CD4-positive, alpha-beta T cell treated with Interleukin-6 for 4 hours (primary cell): Measurements from ENCODE around the gene NSF.
"Not testable (repeated sequence)": the region's sequence is repeated elsewhere in the genome, so short reads cannot be mapped to it uniquely, and the experiment has no call there.

Experiments
- DNase-seq: peaks from one replicate; pipeline ENCODE4 v3.0.0-alpha.2; 2020; ENCODE audit warnings: mixed read lengths

Gene NSF

DNA sequence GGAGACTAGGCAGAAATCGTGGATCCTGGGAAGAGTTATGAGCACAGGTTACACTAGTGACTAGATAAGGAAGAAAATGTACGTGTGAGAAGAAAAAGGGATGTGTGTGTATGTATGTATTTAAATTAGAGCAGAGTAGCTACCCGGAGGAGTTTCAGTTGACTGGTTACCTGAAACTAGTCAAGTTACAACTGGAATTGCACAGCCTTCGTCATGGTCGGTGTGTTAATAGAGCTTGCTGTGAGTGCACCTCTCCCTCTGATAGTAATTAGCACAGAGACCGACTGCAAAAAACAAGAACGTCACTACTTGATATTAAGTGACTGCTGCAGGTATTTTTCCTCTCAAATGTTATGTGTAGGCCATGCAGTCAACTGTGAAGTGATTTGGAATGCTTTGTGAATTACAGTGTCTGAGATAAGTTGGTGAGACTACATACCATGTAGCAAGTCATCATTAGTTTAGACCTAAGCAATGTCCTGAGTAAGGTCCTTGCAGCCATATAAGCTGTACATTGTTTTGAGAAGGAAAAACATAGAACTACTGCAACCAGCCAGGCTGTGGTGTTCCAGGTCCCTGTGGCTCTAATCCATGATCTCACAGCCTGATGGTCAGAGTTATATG, 132.3 kb downstream of the NSF start:
- no peak for DNase-seq

DNA sequence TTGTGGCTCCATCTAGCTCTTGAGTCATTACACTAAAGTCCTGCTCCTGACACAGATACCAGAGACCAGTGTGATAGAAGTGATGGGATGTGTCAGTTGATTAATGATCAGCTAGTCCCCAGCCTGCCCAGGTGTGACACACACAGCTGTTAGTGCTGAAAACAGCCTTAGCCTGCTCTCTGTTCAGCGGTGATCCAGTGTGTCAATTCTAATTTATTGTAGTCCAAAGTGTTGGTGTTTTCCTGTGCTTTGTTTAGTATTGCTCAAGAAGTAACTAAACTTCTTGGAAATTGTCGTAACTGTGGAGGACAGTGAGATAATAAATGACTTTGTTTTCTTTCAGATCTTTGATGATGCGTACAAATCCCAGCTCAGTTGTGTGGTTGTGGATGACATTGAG, 135.7 kb downstream of the NSF start:
- no peak for DNase-seq

DNA sequence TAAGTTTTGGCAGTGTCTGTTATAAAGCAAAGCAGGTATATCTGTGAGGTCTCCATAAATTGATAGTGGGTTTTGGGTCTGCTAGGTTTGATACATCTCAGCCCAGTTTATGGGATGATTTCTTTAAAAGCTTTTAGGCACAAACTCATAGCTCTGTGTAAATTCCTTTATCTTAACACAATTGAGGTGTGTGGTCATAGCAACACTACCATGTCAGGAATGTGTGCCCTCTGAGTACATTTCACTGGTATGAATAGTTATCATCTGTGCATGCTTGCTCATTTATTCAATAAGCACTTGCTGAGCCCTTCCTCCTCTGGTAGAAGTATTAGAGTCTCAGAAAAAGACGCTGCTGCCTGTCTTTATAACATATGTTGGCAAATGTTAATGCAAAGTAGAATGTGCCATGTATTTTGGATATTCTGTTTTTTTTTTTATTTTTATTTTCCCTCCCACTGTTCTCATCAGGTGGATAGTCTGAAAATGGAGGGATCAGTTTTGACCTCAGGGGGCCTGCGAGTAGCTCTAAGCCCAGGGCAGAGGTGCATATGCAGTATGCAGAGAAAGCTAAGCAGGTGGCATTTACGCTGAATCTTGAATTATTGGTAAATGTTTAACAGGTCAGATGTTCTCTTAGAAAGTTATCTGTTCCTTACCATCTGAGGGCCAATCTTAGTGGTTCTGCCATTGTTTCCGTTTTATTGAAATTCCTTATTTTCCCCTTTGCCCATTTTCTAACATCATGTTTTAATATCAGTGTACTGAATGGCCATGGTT, 137.3 kb downstream of the NSF start:
- DNase-seq: no peak

DNA sequence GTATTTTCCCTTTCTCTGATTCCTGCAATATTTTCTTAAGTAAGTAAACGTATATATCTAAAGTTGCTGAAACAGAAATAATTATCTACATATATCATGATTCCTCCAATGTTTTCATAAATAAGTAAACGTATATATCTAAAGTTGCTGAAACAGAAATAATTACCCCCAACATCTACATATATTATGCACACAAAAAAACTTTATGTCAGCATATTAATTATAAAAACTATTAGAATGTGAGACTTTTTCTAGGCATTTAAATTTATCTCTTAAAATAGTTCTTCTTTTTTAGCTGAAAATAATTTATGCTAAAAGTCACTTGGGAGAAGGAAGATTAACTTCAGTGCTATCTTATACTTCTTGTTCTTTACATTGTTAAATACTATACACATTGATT, 139.6 kb downstream of the NSF start:
- no peak for DNase-seq

- no peak for DNase-seq
Observed at GRCh38 chr17:46730679-46731078, 140.2 kb downstream of the NSF start.

GRCh38 chr17:46732160-46732559, 141.7 kb downstream of the NSF start:
- DNase-seq: no peak

DNA sequence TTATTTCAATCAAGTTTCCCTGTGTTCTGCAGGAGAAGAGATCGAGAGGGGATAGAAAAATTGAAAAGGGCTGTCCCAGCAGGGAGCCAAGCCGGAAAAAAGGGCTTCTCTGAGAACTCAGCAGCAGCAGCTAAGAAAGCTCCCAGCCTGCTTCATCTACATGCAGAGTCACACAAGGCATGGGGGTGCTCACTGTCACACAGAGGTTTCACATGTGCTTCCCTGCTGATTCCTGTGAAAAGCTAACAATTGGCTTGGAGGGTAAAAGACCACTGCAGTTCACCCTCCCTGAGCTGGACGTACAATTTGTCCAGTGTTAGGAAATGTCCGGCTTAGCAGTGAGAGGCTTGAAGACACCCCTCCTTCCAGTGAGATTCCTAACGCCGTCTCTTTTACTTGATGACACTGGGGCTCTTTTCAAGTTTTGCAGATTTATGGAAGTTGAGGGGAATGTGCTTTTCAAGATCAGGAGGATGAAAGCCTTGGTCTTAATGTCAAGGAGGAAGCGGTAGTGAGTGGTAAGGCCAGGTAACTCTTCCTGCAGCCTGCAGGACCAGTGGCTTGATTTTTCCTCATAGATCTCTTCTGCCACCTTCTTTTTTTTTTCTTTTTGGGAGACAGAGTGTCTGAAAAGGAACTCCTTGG, 142.4 kb downstream of the NSF start:
- DNase-seq: no peak

DNA sequence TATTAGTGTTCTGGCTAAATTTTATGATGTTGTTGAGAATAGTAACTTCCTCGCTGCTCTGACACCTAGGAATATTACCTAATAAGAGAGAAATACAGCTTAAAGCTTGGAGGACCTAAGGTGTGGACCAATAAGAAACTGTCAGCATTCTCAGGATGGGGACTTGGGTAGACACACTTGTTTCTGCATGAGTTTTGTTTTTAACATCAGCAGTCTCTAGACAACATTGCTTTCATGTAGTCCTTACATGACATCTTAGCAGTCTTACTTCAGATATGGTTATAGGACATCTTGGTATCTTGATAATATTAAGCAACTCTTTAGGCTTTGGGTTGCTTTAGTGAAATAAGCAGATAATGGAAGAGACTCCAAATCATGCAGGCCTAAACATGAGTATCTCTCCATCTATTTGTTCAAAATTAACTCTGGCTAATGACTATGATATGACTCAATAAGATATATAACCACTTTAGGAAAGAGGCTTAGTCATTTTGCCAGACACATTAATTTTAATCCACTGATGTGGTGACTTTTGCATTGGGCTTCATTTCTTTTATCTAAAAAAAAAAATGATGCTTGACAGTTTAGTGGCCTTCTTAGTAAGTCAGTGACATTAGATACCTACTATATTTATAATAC, 143.5 kb downstream of the NSF start:
- DNase-seq: no peak

DNA sequence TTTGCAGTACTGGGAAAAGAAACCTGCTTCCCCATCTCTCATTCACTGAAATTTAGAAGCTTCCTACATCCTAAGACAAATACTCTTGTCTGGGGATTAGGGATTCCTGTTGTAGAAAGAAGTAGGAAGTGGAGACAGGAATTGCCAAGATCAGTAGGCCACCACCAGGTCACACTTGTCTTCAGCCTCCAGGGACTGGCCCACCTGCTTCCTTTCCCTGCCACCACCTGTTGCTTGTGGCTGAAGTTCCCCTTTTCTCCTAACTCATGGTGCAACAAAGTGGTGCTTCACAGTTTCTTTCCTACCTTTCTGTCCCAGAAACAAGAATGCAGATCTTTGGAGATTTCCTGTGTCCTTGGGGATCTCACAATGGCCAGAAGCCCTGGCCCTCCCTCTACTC, 145.6 kb downstream of the NSF start:
- DNase-seq: no peak

DNA sequence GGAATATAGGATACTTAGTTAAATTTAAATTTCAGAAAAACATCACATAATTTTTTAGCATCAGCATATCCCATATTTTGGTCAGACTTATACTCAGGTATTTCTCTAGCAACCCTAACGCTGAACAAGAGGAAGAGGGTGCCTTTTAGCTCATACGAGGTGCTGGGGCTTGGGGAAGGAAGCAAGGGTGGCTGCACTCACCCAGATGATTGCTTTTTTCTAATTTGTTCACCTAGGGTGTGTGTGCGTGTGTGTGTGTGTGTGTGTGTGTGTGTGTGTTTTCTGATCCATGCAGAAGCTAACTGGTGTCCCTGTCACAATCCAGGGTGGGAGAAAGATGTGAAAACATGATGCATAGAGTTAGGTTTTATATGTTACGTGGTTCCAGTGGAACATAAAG, 146.9 kb downstream of the NSF start:
- DNase-seq: no peak

DNA sequence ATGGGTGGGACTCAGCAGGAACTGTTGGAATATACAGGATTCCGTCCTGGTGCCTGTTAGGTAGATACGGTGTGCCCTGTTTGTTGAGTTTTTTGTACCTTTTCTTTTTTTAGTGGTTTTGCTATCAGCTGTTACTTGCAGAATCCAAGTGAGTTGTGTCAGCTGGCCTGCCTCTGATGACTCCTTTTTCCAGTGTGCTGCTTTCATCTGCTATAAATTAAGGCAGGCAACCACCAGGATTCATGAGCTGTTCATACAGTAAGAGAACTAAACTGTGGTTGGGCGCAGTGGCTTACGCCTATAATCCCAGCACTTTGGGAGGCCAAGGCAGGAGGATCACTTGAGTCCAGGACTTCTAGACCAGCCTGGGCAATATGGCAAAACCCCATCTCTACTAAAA, 148.1 kb downstream of the NSF start:
- DNase-seq: no peak

- no peak for DNase-seq
Observed at GRCh38 chr17:46739982-46740381, 149.5 kb downstream of the NSF start.

- no peak for DNase-seq
Observed at GRCh38 chr17:46741122-46741730, 150.8 kb downstream of the NSF start.

GRCh38 chr17:46742565-46743270, 152.2 kb downstream of the NSF start:
- no peak for DNase-seq

DNA sequence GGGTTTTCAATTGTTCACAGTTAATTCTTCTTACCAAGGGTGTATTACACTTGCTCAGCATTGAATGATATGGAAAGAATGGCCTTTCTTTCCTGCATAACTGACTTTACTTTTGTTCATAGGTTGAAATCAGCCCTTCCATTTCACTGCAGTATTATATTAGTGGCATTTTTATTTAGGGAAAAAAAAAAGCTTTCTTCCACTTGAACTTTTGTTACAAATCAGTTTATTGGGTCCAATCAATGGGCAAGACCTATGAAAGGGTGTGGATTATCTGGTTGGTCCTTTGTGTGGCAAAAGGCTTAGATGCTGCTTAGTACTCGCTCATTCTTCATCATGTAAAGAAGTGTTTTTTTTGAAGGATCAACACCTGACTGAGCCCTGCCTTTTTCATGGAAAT, 154.0 kb downstream of the NSF start:
- DNase-seq: no peak

- no peak for DNase-seq
Observed at GRCh38 chr17:46745376-46745775, 154.9 kb downstream of the NSF start.

GRCh38 chr17:46751425-46751824, 161.0 kb downstream of the NSF start:
- no peak for DNase-seq

GRCh38 chr17:46753776-46754175, 163.3 kb downstream of the NSF start:
- no peak for DNase-seq

DNA sequence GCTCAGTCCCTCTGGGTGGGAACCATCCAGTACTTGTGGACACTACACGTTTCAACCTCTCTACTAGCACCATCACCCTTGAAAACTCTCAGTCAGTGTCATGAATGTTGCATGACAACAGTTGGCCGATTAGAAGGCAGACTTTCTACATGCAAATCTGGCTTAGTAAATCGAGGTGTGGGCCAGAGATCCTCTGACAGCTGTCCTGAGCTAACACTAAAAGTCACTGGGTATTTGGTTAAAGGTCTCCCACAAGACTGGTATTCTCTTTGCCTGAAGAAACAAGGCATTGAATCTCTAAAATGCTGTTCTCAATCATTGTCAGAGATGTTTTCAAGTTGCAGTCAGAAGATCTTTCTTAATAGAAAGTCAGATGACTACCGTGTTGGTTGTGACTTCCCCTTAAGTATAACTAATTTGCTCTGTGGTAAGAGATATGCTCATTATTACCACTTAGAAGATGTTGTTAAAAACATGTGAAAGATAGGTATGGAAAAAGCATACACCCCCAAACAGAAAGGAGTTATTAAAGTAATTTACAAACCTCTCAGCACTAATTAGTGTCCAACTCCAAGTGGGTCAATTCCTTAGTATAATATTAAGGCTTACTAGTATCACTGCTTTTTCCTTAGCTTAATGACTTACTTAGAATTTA, 165.7 kb downstream of the NSF start:
- no peak for DNase-seq

GRCh38 chr17:46756861-46757260, 166.4 kb downstream of the NSF start:
- no peak for DNase-seq

GRCh38 chr17:46757588-46757987, 167.1 kb downstream of the NSF start:
- not testable (repeated sequence) for DNase-seq

- DNase-seq: no peak
Observed at GRCh38 chr17:46758614-46759013, 168.1 kb downstream of the NSF start.
